Trophoblast cell (in vitro differentiated cells and primary cell): ENCODE measurements around the gene SEC14L6.

Experiments
- DNase-seq, 2 donors: peaks; one replicate each; pipeline ENCODE4 v3.0.0-alpha.2; 2016
- H2AFZ ChIP-seq: 2 replicates; pipeline ENCODE4 v1.6.1; 2013; ENCODE audit warnings: low read length, moderate library complexity, mild to moderate bottlenecking; ENCODE audit not compliant: insufficient read depth, poor library complexity
- H2AK5ac ChIP-seq: 2 replicates; pipeline ENCODE4 v1.6.1; 2013; ENCODE audit warnings: mild to moderate bottlenecking, low read length
- H2BK120ac ChIP-seq: 2 replicates; pipeline ENCODE4 v1.6.1; 2013; ENCODE audit warnings: low read length, mild to moderate bottlenecking, moderate library complexity; ENCODE audit not compliant: insufficient read depth, poor library complexity
- H2BK12ac ChIP-seq: 2 replicates; pipeline ENCODE4 v1.6.1; 2013; ENCODE audit warnings: mild to moderate bottlenecking, low read length, moderate library complexity
- H2BK5ac ChIP-seq: 2 replicates; pipeline ENCODE4 v1.6.1; 2013; ENCODE audit warnings: low read length, low read depth, moderate library complexity, mild to moderate bottlenecking; ENCODE audit not compliant: poor library complexity
- H3K14ac ChIP-seq: 2 replicates; pipeline ENCODE4 v1.6.1; 2013; ENCODE audit warnings: mild to moderate bottlenecking, low read length
- H3K18ac ChIP-seq: 2 replicates; pipeline ENCODE4 v1.6.1; 2013; ENCODE audit warnings: mild to moderate bottlenecking, low read length
- H3K23ac ChIP-seq: 2 replicates; pipeline ENCODE4 v1.6.1; 2013; ENCODE audit warnings: low read length
- H3K27ac ChIP-seq: 2 replicates; pipeline ENCODE4 v1.5.1; 2013; ENCODE audit warnings: low read depth, mild to moderate bottlenecking, inconsistent platforms, low read length, moderate library complexity
- H3K27me3 ChIP-seq: 2 replicates; pipeline ENCODE4 v1.6.1; 2013; ENCODE audit warnings: inconsistent platforms, mild to moderate bottlenecking, low read length, moderate library complexity; ENCODE audit not compliant: insufficient read depth
- H3K36me3 ChIP-seq, 2 experiments: 1 replicate in 1 of 2; 2 replicates in 1 of 2; pipeline ENCODE4 v1.6.1; 2013; ENCODE audit warnings: low read length in 2 of 2, mild to moderate bottlenecking in 2 of 2, moderate library complexity in 1 of 2; ENCODE audit not compliant: insufficient read depth in 2 of 2, control insufficient read depth in 1 of 2
- H3K4ac ChIP-seq: 2 replicates; pipeline ENCODE4 v1.6.1; 2013; ENCODE audit warnings: low read depth, mild to moderate bottlenecking, low read length, moderate library complexity
- H3K4me1 ChIP-seq, 2 experiments: 1 replicate in 1 of 2; 2 replicates in 1 of 2; pipeline ENCODE4 v1.6.1; 2013; ENCODE audit warnings: low read length in 2 of 2, mild to moderate bottlenecking in 2 of 2, moderate library complexity in 1 of 2; ENCODE audit not compliant: insufficient read depth in 2 of 2, control insufficient read depth in 1 of 2
- H3K4me2 ChIP-seq: 2 replicates; pipeline ENCODE4 v1.6.1; 2013; ENCODE audit warnings: inconsistent platforms, mild to moderate bottlenecking, low read length, moderate library complexity
- H3K4me3 ChIP-seq: 2 replicates; pipeline ENCODE4 v1.5.1; 2013; ENCODE audit warnings: mild to moderate bottlenecking, low read depth, low read length, inconsistent platforms
- H3K79me1 ChIP-seq: one replicate; pipeline ENCODE4 v1.6.1; 2013; ENCODE audit warnings: low read length
- H3K79me2 ChIP-seq: 2 replicates; pipeline ENCODE4 v1.6.1; 2013; ENCODE audit warnings: low read length, mild to moderate bottlenecking; ENCODE audit not compliant: control insufficient read depth, insufficient read depth, poor library complexity
- H3K9ac ChIP-seq: 2 replicates; pipeline ENCODE4 v1.6.1; 2013; ENCODE audit warnings: mild to moderate bottlenecking, low read length
- H3K9me3 ChIP-seq: 2 replicates; pipeline ENCODE4 v1.6.1; 2013; ENCODE audit warnings: low read depth, mild to moderate bottlenecking, control low read depth, inconsistent platforms, low read length; ENCODE audit not compliant: insufficient read depth
- H4K12ac ChIP-seq: 2 replicates; pipeline ENCODE4 v1.6.1; 2013; ENCODE audit warnings: low read depth, mild to moderate bottlenecking, low read length, moderate library complexity
- H4K8ac ChIP-seq: 2 replicates; pipeline ENCODE4 v1.6.1; 2013; ENCODE audit warnings: low read depth, mild to moderate bottlenecking, low read length, moderate library complexity
- H4K91ac ChIP-seq: one replicate; pipeline ENCODE4 v1.6.1; 2013; ENCODE audit warnings: low read depth, mild to moderate bottlenecking, low read length, moderate library complexity
- WGBS: extraction: QIAGEN DNeasy Blood & Tissue Kit; methylation state at CpG from one replicate; pipeline ENCODE4 v1.1.7; 2013; ENCODE audit warnings: missing lambda C conversion rate; ENCODE audit not compliant: insufficient read length, insufficient coverage; ENCODE audit errors: extremely low coverage; 5-methylcytosine and 5-hydroxymethylcytosine counted together

The SEC14L6 gene

GRCh38 chr22:30566125-30566524, 19.6 kb upstream of the SEC14L6 start:
- no peaks in the 10 kb centered on the region for H3K27me3 ChIP-seq
- no peak overlapping the region for H4K8ac ChIP-seq
- H3K4me2 ChIP-seq, result no peak overlapping the region
- H4K91ac ChIP-seq, result no peak overlapping the region
- no peak overlapping the region for H3K23ac ChIP-seq
- H3K4ac ChIP-seq, result no peak overlapping the region
- WGBS, result no CpG with 5 or more reads among the region's 7 CpGs
- H3K18ac ChIP-seq, result no peak overlapping the region
- no peak overlapping the region for H2BK12ac ChIP-seq
- no peak overlapping the region for H2BK5ac ChIP-seq
- no peak overlapping the region for H3K27ac ChIP-seq
- no peak overlapping the region for H3K14ac ChIP-seq
- H3K4me3 ChIP-seq, result no peak overlapping the region
- no peak for DNase-seq
- H2AK5ac ChIP-seq, result no peak overlapping the region
- no peaks in the 10 kb centered on the region for H3K79me1 ChIP-seq
- H2AFZ ChIP-seq, result no peak overlapping the region
- H3K36me3 ChIP-seq, result no peaks in the 10 kb centered on the region
- H3K4me1 ChIP-seq, result peaks cover 0 to 10% of the 10 kb centered on the region in 2 experiments
- H3K9me3 ChIP-seq, result no peaks in the 10 kb centered on the region
- H3K79me2 ChIP-seq, result no peaks in the 10 kb centered on the region
- no peak overlapping the region for H3K9ac ChIP-seq
- no peak overlapping the region for H4K12ac ChIP-seq
- H2BK120ac ChIP-seq, result no peak overlapping the region

GRCh38 chr22:30565341-30565740, 18.8 kb upstream of the SEC14L6 start:
- no peaks in the 10 kb centered on the region for H3K79me1 ChIP-seq
- no CpG with 5 or more reads among the region's 4 CpGs for WGBS
- no peaks in the 10 kb centered on the region for H3K9me3 ChIP-seq
- H3K79me2 ChIP-seq, result no peaks in the 10 kb centered on the region
- H3K27ac ChIP-seq, result no peak overlapping the region
- no peak overlapping the region for H3K4me2 ChIP-seq
- no peak overlapping the region for H2AFZ ChIP-seq
- peaks cover 0 to 10% of the 10 kb centered on the region in 2 experiments for H3K4me1 ChIP-seq
- no peaks in the 10 kb centered on the region for H3K27me3 ChIP-seq
- no peak overlapping the region for H3K4me3 ChIP-seq
- H4K8ac ChIP-seq, result no peak overlapping the region
- no peak overlapping the region for H3K18ac ChIP-seq
- H4K12ac ChIP-seq, result no peak overlapping the region
- H2BK5ac ChIP-seq, result no peak overlapping the region
- DNase-seq, result no peak
- H3K4ac ChIP-seq, result no peak overlapping the region
- H3K14ac ChIP-seq, result no peak overlapping the region
- H2AK5ac ChIP-seq, result no peak overlapping the region
- no peak overlapping the region for H2BK12ac ChIP-seq
- H3K36me3 ChIP-seq, result no peaks in the 10 kb centered on the region
- no peak overlapping the region for H4K91ac ChIP-seq
- H3K23ac ChIP-seq, result no peak overlapping the region
- no peak overlapping the region for H2BK120ac ChIP-seq
- no peak overlapping the region for H3K9ac ChIP-seq

- Histone ChIP-seq H3K4me2 (no peak overlapping the region), H2AK5ac (no peak overlapping the region), H4K8ac (no peak overlapping the region), H3K9ac (no peak overlapping the region), H3K4me1 (peaks cover 0 to 10% of the 10 kb centered on the region in 2 experiments), H3K23ac (no peak overlapping the region), H3K4me3 (no peak overlapping the region), H2BK5ac (no peak overlapping the region), H3K27ac (no peak overlapping the region), H3K14ac (no peak overlapping the region), H2BK120ac (no peak overlapping the region), H3K79me1 (no peaks in the 10 kb centered on the region), H3K79me2 (no peaks in the 10 kb centered on the region), H3K36me3 (no peaks in the 10 kb centered on the region), H3K9me3 (no peaks in the 10 kb centered on the region), H3K18ac (no peak overlapping the region), H3K4ac (no peak overlapping the region), H3K27me3 (no peaks in the 10 kb centered on the region), H4K91ac (no peak overlapping the region), H2BK12ac (no peak overlapping the region), H2AFZ (no peak overlapping the region), H4K12ac (no peak overlapping the region)
- WGBS, result no CpG with 5 or more reads among the region's 3 CpGs
- no peak for DNase-seq
Measured at GRCh38 chr22:30564761-30565119, 18.2 kb upstream of the SEC14L6 start.

- Histone ChIP-seq H3K4me3 (no peak overlapping the region), H3K4ac (no peak overlapping the region), H3K23ac (no peak overlapping the region), H2AK5ac (no peak overlapping the region), H3K79me2 (no peaks in the 10 kb centered on the region), H2BK5ac (no peak overlapping the region), H3K79me1 (no peaks in the 10 kb centered on the region), H2AFZ (no peak overlapping the region), H3K9ac (no peak overlapping the region), H2BK120ac (no peak overlapping the region), H3K27me3 (no peaks in the 10 kb centered on the region), H3K14ac (no peak overlapping the region), H3K27ac (no peak overlapping the region), H3K4me2 (no peak overlapping the region), H2BK12ac (no peak overlapping the region), H3K4me1 (peaks cover 0 to 10% of the 10 kb centered on the region in 2 experiments), H3K36me3 (no peaks in the 10 kb centered on the region), H3K9me3 (no peaks in the 10 kb centered on the region), H3K18ac (no peak overlapping the region), H4K12ac (no peak overlapping the region), H4K8ac (no peak overlapping the region), H4K91ac (no peak overlapping the region)
- DNase-seq, result no peak
- WGBS, result no CpG with 5 or more reads among the region's 8 CpGs
Measured at GRCh38 chr22:30564045-30564760, 17.7 kb upstream of the SEC14L6 start.
